GM18873 (cell line): Measurements from ENCODE around the gene ERBB4.

Experiments
- ATAC-seq: cut with Tn5 transposase; IDR thresholded peaks from one replicate; pipeline ENCODE4 v1.9.1; 2021; ENCODE audit warnings: mild to moderate bottlenecking, moderate library complexity, moderate number of reproducible peaks; ENCODE audit not compliant: unreplicated experiment, low FRiP score

ERBB4 gene

DNA sequence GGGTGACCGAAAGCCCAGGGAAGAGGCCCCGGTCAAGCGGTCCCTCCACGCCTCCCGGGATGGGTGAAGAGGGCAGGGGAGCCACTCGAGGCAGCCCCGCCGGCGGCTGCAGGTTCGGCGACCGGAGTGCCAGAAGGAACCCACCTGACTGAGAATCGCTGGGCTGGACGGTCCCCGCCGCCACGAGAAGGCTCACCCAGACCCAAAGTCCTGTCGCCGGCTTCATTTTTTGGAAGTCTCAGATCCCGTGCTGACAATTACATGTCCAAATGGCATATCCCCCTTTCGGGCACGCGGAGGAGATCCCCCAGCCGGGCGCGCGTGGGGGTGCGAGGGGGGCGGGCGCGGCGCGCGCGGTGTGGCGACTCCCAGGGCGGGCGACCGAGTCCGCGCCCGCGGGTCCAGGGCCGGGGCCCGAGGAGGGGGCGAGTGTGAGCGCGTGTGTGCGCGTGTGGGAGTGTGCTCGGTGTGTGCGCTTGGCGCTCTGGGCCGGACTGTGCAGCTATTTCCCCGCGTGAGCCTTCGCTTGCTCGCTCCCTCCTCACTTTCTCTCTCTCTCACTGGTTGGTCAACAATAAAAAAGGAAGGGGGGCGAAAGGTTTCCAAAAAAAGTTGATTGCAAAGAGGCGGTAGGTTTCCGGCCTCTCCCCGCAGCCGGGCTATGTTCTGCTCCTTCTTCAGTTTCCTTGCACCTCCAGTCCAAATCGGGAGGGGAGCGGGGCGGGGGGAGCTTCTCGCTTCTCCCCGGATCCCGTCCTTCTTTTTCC lies at the start of gene ERBB4:
Gene ERBB4 (minus strand): TSS at position 498 of the 767 bp plus-strand sequence. CDS start 272 bp downstream, at position 226.
- no peak for ATAC-seq

DNA sequence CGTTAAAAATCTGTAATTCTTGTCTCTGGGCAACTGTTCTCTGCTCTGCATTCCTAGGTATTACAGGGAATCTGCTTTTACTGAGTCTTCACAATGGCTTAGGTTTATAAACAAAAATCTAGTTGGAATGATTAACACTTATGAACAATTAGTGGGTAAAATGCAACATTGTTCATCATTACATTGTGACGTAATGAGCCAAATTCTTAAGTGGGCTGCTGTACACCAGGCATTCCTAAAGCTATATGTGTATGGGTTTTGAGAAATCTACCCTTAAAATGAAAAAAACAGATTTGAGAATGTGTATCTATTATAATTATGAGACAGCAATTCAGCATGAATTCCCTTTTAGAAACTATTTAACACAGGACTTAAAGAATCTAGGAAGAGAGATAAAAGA lies 41.5 kb upstream of the ERBB4 start:
- no peak for ATAC-seq

DNA sequence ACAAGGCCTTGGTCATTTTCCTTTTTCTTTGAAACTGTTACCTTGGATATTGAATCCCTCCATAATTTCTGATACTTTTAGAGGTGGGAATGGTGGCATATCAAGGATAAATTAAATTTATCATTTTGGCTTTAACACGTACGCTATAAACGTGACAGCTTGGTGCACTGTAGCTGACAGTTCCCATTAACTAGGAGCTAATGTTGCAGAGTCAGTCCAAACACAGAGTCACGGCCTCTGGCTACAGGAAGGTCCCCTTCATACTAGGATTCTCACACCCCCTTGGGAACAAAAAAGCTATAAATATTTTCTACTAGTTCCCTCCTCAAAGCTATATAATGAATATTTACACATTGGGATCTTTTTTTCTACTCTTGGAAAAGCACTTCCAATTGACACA lies 17.7 kb upstream of the ERBB4 start:
- ATAC-seq = no peak

DNA sequence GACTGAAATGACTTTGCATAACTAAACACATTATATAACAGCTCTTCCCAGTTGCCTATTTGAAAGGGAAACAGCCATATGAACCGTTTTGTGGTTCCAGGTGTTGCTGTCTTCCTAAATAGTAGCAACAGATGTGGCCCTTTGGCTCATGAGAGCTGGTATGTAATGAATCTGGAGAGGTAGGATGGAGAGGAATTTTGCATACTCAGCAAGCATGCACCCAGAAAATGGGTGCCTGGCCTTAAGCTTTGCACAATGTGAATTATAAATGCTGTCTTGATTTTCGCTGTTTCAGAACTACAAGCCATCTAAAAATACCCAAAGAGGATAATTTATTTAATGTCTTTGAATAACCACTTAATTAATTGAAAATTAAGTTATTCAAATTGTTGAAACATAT lies 15.6 kb upstream of the ERBB4 start:
- no peak for ATAC-seq

DNA sequence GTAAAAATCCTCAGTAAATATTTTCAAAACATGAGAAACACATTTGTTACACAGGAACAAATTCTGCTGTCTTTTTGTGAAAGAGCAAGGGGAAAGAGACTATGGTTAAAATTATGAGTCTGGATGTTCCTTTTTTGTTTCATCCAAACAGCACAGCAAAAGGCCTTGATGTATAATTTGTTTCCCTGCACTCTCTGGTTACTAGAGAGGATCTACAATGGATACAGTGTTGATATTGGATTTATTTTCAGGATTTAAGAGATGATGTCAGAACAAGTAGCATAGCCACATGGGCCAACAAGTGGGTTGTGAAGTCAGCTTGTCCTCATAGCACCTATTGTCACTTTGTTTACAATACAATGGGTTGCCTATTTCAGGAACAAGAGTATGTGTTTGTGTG lies 11.3 kb upstream of the ERBB4 start:
- no peak for ATAC-seq

DNA sequence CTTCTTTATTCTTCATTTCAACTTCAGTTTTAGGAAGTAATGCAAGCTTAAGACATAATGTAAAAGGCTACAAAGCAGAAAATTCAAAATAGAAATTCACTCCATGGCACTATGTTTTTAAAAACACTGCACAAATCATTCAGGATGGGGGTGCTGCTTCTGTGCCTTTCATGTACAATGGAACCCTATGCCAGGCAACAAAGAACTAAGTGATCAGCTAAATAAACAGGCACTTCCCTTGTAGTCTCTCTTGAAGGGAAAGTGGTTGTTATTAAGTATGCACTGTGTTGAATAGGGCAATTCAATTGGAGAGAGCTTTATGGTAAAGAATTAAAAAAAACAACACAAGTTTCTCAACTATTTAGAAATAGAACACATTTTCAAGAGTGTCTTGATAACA lies 10.9 kb upstream of the ERBB4 start:
- ATAC-seq = no peak

DNA sequence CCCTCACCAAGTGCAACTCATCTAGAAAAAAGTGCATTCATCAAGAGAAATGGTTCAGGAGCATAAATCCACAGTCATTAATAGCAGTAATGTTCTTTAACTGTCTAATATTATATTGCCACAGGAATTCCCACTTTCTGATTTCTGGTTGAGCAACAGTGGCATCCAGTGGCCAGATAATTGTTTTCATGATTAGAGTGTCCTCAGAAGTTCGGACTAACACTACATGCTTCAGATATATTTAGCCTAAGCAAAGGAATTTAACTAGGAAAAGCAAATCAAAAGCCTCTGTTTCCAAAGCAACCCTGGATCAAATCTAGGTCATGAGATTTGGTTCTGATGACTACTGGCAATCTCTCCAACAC lies 9.8 kb upstream of the ERBB4 start:
- ATAC-seq = no peak

DNA sequence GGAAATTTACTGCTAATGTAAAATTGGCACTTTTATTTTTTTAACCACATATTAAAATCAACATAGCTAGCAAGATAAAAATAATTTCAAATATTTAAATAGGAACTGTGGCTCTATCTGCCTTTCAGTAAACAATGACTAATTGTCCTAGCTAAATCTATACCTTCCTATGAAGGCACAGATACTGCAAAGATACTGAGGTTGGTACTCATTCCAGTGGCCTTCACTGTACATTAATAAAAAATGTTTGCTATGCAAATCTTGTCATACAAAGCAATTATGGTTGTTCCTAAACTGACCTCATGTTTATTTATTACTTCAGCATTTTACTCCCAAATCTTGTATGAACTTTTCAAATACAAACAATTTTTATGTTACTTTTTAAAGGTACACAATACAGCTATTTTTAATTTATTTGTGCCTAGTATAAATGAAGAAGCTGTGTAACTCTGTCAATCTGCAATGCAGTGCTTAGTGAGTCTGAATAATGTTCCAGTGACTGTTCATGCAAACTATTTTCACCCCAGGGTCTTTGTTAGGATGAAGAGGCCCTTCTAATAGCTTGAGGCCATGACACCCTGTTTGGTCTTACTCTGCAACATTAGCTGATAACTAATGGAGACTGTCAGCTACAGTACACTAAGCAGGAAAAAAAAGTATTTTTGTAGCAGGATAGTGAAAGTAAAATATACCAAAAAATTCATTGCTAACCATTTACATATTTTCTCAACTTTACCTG lies 9.3 kb upstream of the ERBB4 start:
- ATAC-seq = no peak

DNA sequence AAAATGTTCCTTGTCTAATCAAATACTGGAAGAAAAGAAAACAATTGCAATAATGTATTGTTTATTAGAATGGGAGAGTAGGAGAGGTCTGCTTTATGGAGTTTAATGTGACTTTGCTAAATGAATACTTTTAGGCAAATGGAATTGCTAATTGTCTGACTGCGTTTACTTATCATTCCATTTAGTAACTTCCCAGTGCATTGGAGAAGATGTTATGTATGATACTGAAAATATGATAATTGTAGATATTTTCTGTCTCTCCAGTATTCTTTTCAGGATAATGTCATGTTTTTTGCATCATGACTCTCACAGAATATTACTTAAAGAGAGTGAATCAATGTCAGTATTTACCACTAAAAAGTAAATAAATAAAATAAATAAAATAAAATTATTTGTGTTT lies 8.1 kb upstream of the ERBB4 start:
- no peak for ATAC-seq

DNA sequence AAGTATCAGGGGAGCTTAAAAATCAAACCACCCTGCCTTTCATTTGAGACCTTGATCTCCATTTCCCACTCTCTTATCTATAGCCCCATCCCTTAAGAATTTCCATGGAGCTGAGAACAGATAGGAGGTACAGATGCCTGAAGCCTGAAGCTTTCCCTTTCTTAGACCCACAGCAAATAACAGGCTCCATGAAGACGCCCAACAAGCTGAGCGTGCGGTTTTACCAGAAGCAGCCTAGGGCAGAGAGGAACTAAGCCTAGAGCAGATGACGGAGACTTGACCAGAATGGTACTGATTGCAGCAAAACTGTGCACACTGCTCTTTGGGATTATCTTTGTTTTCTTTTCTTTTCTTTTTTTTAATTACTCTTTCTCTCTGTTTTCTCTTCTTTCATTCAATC lies 1.7 kb upstream of the ERBB4 start:
- no peak for ATAC-seq

DNA sequence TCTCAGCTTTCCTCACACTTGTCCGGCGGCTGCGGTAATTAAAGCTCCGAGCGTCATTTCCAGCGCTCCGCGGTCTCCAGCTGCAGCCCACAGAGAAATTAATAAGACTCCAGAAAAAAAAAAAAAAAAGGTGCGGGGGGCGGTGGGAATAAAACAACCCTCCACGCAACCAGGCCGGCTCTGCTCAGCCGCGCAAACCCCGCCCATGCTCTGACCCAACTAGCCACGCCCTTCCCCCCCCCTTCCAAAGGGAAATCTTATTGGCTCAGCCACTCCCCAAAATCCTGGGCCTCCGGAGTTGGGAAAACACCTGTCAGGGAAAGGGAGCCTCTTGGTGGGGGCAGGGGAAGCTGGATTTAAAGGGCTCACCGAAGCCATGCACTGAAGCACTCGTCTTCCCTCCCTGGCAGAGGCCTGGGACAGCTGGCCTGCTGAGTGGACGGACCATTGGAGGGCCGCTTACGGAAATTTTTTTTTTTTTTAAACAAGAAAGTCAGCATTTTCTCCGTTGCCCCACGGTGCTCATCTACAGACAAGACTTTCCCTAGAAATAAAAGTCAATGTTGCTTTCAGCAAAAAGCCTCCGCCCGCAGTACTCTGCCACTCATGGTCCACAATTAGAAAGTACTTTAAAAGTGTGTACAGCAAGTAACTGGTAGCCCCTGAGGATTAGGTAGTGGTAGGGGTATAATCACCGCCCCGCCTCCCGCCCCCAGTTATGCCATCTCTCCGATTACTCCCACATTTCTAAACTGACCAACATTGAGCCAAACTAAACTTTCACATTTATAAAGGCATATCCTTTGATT lies 674 bp upstream of the ERBB4 start:
- ATAC-seq = no peak

DNA sequence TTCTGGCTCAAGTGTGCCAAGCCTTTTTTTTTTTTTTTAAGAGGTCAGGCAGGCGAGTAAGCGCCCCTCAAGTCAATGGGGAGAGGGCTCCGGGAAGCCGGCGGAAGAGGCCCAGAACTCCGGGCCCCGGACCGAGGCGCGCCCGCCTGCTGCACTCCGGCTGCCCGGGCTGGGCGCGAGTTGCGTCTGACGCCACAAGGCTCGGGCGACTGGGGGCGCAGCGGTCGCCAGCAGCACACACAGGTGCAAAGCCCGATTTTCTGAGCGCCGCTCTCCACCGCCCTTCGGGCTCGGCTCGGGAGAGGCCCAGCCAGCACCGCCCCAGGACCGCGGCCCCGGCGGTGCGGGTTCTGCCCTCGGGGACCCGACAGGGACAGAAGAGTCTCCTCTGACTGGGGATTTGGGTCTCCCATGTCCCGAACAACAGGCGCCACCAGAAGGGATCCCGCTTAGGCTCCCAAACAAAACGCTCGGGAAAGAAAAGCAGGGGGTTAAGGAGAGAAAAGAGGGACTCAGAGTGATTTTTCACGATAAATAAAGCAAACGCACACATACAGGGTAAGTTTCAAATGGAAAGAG lies 787 bp downstream of the ERBB4 start:
- ATAC-seq = no peak

DNA sequence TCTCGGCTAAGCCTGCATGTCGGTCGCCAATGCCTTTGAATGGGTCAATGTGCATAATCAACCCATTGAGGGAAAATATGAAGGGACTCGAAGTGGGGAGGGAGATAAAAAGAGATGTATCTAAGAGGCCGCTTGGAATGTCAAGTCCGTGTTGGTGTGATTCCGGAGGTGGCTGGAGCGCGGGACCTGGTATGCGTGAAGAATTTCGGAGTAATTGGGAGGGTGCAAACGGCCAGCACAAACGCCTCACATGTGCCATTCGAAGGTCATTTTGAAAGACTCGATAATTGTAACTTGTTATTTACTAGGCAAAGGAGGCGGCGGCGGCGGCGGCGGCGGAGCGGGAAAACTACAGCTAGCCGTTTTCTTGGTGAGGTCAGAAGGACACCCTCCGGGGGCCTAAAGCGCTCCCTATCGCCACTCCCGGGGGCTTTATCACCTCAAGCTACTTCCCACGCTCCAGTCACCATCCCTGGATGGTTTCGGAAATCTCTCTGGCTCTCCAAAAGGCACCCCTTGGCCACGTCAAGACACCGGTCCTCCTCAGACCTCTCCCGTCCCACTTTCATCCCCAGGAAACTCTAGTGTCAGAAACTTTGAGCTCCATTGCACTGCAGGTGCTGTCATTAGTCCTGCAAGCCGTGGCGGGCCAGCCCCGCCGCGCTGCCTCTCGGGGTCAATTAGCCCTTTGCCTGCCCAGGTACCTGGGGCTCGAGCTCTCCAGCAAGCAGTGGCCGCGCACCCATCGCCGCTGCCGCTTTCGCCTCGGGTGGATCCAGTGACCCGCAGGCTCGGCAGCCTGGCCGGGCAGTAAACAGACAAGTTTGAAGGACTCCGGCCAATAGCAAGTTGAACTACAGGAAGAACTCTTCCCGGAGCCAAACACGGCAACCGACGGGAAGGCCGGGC lies 1.5 kb downstream of the ERBB4 start:
- no peak for ATAC-seq

DNA sequence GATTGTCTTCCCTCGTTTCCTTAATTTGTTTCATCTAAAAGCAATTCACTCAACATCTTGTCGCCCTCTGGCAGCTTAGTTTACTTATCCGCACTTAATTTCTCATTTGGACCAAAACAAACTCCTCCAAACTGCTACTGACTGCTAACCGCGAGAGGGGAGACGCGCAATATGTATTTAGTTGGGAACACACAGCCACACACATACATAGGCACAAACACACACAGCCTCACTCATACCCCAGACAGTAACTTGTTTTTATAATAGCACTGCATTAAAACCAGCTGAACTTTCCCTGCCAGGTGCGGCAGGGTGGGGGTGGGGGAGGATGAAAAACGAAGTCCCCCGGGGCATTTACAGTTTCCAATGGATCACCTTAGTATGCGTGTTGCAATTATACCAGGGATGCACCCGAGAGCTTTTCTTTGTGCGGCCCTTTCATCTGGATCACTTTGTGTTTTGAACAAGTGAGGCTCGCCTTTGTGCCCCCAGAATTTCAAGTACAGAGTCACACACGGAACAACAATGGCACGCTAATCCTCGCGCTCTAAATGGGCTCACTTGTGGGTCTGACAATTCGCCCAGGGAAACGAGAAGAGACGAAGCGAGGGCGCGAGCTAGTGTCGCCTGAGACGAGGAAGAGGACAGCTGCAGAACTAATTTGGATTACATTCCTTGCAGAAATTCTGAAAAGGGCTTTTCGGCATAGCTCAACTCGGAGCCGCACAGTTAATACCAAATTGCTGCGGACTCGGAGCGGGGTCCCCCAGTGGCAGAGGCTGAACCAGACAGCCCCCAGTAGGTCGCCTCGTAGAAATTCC lies 2.4 kb downstream of the ERBB4 start:
- ATAC-seq = no peak

DNA sequence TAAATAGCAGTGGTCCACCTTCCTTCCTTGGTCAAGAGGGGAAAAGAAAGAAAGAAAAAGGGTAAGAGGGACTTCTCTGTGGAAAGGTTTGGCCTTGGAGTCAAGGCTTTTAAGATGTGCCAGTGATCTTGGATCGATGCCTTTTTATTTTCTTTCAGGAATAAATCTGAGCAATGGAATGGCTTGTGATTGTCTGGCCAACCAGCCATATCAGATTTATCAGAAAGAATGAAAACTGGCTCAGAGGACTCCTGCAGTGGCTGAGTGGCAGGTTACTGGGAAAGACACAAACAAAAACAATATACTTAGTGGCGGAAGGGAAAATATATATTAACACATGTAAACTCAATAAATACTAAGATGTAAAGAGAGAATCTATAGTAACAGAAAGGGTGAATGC lies 4.3 kb downstream of the ERBB4 start:
- no peak for ATAC-seq

DNA sequence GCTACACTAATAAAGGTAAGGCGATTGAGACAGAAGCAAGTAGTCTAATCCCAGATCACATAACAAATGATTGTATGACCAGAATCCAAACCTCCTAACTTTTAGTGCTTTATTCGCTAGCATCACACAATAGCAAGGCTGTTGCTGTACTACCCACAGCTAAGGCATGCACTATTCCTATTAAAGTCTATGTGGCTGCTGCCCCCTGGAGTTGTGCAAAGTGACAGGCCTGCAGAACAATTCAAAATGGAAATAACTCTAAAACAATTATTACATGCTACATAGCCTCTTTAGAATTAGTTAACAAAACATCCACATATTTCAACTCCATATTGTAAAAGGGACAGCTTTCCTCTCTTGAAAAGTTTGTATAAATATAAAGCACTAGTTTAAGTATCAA lies 6.0 kb downstream of the ERBB4 start:
- no peak for ATAC-seq

DNA sequence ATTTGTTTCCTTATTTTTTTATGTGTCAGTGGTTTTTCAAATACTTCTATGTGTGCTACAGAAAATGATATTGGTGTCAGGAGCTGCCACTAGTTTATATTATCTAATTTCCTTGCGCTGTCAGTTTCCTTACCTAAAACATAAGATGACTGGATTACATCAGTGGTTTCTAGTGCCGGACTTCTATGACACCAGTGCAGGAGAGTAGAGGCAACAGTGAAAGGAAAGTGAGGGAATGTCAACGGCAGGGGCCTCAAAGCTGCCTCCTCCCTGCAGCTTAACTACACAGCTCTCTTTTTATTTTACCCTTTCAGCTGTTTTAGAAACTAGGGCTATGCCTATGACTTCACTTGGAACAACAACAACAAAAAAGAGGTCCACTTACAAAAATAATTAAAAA lies 6.5 kb downstream of the ERBB4 start:
- ATAC-seq = no peak

DNA sequence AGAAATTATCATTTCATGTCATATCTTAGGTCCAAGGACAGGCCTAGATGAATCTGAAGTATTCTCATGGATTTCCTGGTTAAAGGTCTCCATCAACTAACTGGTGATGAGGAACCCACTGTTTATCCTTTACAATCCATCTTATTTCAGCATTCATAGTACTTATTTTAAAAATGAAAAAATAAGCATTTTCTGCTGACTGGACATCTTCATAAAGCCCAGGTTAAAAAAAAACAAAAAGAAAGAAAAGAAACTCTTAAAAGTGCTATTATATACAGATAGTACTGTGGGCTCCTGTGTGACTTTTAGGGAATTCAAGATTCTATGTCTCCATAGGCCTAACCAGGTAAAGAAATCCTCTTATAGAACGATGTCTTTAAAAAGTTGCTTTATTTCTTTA lies 7.1 kb downstream of the ERBB4 start:
- ATAC-seq = no peak

DNA sequence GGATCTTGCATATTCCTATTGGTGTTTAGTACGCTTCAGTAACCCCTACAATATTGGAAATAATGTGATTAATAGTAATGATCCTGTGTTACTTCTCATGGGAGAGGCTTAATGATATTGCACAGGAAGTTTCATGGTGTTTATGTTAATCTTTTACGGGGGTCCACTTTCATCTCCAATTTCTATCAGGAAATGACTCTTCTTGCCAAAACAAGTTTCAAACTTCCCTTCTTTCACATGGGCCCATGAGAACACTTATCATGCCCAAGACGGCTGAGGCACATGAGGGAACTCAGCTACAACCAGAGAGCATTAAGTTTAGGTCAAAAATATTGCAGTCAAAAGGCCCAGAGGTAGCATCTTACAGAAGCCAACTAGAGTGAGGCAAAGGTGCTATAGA lies 7.6 kb downstream of the ERBB4 start:
- ATAC-seq = no peak
